Measurements from ENCODE around the gene DIAPH1. TPM values are rescaled to one million over a fixed set of nuclear protein-coding genes. Genes with fewer than 3 reads are reported as not detected.

DIAPH1 gene
- total RNA-seq, 1 experiment from 2014 or later, result 117 TPM

GRCh38 chr5:141512390-141512910 lies 106.3 kb downstream of the DIAPH1 start:
- no peak overlapping the region for H3K27ac ChIP-seq (ENCODE audit: insufficient read length, low read depth, low read length)
- H3K4me1 Mint-ChIP-seq, result peaks cover 52 to 64% of the 10 kb centered on the region in 2 experiments

More at GRCh38 chr5:141512390-141512910, 106.3 kb downstream of the DIAPH1 start:
- no peak overlapping the region for H4K5ac ChIP-seq (ENCODE audit: insufficient read length, low read depth, low read length)
- no peaks in the 10 kb centered on the region for H3K27me3 ChIP-seq (ENCODE audit: insufficient read depth, low read length)
- H2BK120ac ChIP-seq (ENCODE audit: low read depth, low read length, poor library complexity, severe bottlenecking), result no peak overlapping the region
- peaks cover 15 to 30% (median 24%) of the 10 kb centered on the region in 3 experiments for H3K36me3 Mint-ChIP-seq (ENCODE audit: insufficient read depth in 1 of 3, low read depth in 3 of 3)
- H3K79me2 ChIP-seq (ENCODE audit: insufficient read depth, low read length), result no peaks in the 10 kb centered on the region
- no CpG with 5 or more reads among the region's 28 CpGs for WGBS (ENCODE audit: extremely low coverage, insufficient read length, low lambda C conversion rate)
- no peak overlapping the region for H4K91ac ChIP-seq (ENCODE audit: insufficient read length, low read depth, low read length)
- H3K27me3 Mint-ChIP-seq (ENCODE audit: low read depth), result peaks cover 3% of the 10 kb centered on the region; the same call in 1 of the 2 replicates
- peak; percentile 97 for DNase-seq
- peak overlapping the region; percentile 91 for H3K4me2 ChIP-seq (ENCODE audit: insufficient read depth, insufficient read length, low read length)
- peak overlapping the region; percentile 75 to 88 for H3K4me3 Mint-ChIP-seq
- no peak overlapping the region for H3K18ac ChIP-seq (ENCODE audit: insufficient read length, low read depth, low read length)
- peaks cover 4% of the 10 kb centered on the region; the same call in 1 of the 2 replicates for H3K4me1 ChIP-seq (ENCODE audit: insufficient read depth, low read length)
- no peak overlapping the region for H3K9ac ChIP-seq (ENCODE audit: extremely low read depth, insufficient read length, low read length)
- no peak overlapping the region for H3K23ac ChIP-seq (ENCODE audit: insufficient read length, low read depth, low read length)
- no peaks in the 10 kb centered on the region for H4K20me1 ChIP-seq (ENCODE audit: control insufficient read depth, insufficient read depth, insufficient read length)
- H2AFZ ChIP-seq (ENCODE audit: low read length), result no peak overlapping the region
- H2BK15ac ChIP-seq (ENCODE audit: low read depth, low read length), result no peak overlapping the region
- H3K23me2 ChIP-seq (ENCODE audit: insufficient read length, low read depth, low read length, poor library complexity, severe bottlenecking), result peaks cover 17% of the 10 kb centered on the region
- H3K27ac Mint-ChIP-seq, result peak overlapping the region in 2 of 3 experiments; percentile 28 to 79; a peak in 2 of 7 replicates
- no peaks in the 10 kb centered on the region; a peak in 1 of 5 replicates for H3K9me3 Mint-ChIP-seq
- H3K56ac ChIP-seq (ENCODE audit: insufficient read length, low read depth, low read length), result no peak overlapping the region
- TF ChIP-seq CTCF (conservative IDR thresholded peaks at IDR 0.05), result peak; percentile 98
- no peak overlapping the region for H3T11ph ChIP-seq (ENCODE audit: low read length)
- H2BK20ac ChIP-seq (ENCODE audit: low read depth, low read length, poor library complexity, severe bottlenecking), result no peak overlapping the region
- H3K14ac ChIP-seq (ENCODE audit: insufficient read depth, low read length), result no peak overlapping the region
- H4K8ac ChIP-seq (replicated peaks; ENCODE audit: insufficient read length, low read depth, low read length), result no peak overlapping the region
- H3K79me1 ChIP-seq (ENCODE audit: insufficient read depth, low read depth, low read length, poor library complexity, severe bottlenecking), result no peaks in the 10 kb centered on the region
- no peak overlapping the region for H2BK12ac ChIP-seq (ENCODE audit: insufficient read length, low read depth, low read length)
- no peaks in the 10 kb centered on the region for H3K9me3 ChIP-seq (ENCODE audit: control insufficient read depth, low read depth, low read length)
- no peak overlapping the region for H2BK5ac ChIP-seq (ENCODE audit: insufficient read length, low read length)
- H3K4ac ChIP-seq (ENCODE audit: low read depth, low read length), result no peak overlapping the region
- no peak overlapping the region for H2AK5ac ChIP-seq (ENCODE audit: insufficient read length, low read length)

Measured in H9 (cell line).